ENCODE measurements around the gene DHRSX.

- no peak for TF ChIP-seq EZH2 (IDR thresholded peaks at IDR 0.05; ENCODE audit: borderline replicate concordance, insufficient read depth, low read depth, low read length, poor library complexity, severe bottlenecking)
- TF ChIP-seq CTCF (IDR thresholded peaks at IDR 0.05) = no peak
Measured at GRCh38 chrX:2461711-2462016, 39.1 kb downstream of the DHRSX start.
